Astrocyte of the hippocampus (primary cell): ENCODE data around the gene OSGIN1.

ENCODE experiments used
- DNase-seq: peaks from one replicate; pipeline ENCODE4 v3.0.0; 2011; ENCODE audit warnings: low read depth, low spot score

OSGIN1 gene

DNA sequence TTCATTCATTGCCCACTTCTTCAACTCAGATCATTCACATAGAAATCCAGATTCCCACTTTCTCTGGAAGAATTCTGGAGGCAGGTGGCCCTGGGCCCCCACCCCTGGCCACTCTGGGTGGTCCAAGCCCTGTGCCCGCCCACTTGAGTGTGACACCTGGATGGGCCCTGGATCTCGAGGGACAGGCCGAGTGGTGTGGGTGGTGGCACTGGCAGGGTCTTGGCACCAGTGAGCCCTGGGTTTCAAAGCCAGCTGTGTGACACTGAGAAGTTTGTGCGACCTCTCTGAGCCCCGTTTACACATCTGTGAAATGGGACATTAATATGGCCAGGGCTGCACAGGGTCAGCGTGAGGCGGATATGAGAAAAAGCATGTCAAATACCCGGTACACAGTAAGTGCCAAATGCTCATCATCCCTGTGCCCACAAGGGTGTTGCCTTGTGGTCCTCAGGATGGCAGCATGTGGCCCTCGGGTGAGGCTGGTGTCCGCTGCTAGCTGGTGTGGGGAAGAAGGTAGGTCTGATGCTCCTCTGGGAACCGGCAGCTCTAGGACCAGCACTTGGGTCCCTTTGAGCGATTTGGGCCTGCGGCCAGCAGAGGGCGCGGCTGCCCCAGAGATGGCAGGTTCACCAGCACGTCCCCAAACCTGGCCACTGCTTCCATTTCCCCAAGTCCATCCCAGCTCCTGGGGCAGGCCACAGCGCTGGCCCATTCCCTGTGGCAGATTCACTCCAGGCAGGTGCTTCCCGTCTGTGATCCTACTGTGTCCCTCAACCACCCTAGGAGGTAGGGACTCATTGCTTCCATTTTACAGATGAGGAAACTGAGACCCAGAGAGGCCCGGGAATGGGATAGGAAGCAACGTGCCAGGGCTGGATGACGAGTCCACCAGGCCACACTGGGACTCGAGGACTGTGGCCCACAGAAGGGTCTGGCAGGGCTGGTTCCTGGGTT is 3.6 kb downstream of the OSGIN1 start:
- DNase-seq, result peak; percentile 90

DNA sequence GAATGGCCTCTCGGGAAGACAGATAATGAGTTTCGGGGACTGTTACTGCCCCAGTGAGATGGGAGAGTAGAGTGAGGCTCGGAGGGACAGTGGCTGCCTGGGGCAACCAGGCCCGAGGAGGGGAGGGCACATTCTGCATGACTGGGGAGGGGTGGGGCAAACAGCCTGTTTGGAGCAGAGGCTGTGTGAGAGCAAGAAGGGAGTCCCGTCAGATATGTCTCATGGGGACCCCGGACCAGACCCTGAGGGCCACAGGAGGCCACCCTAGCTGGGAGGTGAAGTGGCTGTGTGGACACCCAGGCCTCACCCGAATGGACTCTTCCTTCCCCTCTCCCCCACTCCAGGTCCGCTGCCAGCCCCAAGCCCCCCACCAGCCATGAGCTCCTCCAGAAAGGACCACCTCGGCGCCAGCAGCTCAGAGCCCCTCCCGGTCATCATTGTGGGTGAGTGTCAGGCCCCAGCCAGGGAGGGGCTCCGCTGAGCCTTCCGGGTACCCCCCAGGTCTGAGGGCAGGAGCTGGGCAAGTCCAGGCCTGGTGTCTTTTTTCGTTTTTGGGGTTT is 4.3 kb downstream of the OSGIN1 start:
- DNase-seq, result no peak

DNA sequence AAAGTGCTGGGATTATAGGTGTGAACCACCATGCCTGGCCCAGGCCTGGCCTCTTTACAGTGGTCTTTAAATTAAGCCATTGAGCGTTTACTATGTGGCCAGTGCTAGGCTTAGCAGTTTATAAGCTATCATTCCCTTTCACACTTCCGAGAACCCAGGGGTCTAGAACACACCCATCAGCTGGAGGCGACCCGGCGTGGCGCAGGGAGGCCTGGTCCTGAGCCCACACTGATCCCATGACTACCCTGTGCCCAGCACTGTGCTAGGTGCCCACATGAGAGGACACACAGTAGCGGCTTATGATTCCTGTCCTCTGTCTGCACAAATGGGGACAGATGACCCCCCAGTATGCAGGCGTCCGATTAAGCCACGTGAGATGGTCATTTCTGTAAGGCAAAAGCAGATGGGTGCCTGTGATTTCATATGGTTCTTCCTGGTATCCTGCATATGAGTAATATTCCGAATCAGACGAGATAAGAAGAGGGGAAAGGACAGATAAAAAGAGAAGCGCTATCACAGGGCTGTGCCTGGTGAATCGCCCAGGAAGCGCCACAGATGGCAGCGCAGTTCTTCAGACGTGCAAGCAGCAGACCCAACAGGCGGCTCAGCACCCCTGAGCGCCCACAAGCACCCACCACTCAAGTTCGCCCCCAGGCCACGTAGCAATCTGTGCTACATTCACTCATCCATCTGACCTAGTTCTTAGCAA is 5.3 kb downstream of the OSGIN1 start:
- no peak for DNase-seq

DNA sequence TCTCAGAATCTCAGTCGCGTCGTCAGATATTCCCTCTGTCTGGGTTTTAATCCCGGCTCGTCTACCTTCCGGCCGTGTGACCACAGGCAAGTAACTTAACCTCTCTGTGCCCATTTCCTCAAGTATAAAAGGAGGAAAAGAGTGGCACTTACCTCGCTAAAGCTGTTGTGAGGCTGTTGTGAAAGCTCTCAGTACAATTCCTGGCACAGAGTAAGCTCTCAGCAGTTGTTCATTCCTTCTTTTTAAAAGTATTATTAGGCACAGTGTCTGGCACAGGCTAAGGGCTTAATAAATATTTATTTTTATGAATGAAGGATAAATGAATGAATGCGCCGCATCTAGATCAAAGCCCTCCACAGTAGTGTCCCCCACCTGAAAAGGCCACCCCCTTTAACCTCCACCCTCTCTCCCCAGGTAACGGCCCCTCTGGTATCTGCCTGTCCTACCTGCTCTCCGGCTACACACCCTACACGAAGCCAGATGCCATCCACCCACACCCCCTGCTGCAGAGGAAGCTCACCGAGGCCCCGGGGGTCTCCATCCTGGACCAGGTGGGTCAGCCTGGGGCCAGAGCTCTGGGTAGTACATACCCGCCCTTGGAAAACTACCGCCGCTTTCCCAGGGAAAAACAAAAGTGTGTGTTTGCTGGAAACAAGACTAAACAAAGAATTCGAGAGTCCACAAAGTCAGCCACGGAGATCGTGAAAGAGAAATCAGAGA is 6.0 kb downstream of the OSGIN1 start:
- DNase-seq, result no peak

DNA sequence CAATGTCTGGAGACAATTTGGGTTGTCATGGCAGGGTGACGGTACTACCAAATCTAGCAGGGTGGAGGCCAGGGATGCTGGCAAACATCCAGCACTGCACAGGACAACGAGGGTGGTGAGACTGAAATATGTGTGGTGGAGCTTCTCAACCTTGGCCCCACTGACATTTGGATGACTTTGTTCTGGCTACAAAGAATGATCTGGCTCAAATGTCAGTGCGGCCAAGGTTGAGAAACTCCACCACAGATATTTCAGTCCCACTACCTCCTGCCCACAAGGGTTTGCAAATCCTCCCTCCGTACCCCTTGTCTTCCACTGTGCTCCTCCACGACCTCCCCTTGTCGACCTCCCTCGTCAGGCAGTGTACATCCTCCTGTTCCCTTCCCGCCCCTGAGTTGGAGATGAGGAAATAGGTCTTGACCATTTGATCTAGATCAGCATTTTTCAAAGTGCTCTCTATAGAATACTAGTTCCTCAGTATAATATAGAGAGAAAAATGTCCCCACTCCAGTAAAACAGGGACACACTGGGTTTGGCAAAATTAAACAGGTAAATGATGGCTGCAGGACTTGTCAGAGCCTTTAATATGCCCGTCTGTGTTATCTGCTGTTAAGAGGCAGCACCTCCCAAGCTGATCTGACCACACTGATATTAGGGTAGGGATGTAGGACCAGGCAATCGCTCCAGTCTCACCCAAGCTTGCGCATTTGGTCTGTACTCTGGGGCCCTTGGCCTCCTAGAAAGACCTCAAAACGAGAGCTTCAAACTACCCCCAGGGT is 6.8 kb downstream of the OSGIN1 start:
- DNase-seq, result no peak

DNA sequence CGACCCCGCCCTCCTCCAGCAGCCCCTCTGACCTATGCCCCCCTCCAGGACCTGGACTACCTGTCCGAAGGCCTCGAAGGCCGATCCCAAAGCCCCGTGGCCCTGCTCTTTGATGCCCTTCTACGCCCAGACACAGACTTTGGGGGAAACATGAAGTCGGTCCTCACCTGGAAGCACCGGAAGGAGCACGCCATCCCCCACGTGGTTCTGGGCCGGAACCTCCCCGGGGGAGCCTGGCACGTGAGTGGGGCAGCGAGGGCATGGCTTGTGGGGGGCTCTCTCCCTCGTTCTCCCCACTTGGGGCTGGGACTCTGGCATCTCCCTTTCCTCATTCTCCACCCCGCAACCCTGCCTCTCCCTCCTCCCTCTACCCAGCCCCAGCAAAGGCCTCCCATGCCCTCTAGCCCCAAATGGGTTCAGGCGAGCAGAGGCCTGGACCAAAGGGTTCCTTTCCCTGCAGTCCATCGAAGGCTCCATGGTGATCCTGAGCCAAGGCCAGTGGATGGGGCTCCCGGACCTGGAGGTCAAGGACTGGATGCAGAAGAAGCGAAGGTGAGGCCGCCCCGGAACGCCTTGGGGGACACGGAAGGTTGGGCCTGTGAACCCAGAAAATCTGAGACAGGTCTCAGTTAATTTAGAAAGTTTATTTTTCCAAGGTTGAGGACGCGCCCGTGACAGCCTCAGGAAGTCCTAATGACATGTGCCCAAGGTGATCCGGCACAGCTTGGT is 7.6 kb downstream of the OSGIN1 start:
- no peak for DNase-seq

DNA sequence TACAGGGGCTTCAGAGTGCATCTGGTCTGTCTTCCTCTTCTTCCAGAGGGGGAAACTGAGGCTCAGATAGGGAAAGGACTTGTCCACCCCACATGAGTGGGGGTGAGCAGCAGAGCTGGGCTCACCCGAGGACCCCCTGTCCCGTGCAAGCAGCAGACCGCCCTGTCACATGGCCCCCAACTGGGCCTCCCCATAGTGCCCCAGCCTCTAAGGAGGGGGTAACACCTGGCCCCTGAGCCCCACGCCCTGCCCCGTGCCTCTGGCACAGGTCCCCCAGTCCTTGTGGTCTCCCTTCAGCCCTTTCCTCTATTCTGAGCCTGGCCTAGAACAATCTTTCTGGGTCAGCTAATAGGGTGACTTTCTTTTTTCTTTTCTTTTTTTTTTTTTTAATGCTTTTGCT is 8.6 kb downstream of the OSGIN1 start:
- DNase-seq, result no peak

DNA sequence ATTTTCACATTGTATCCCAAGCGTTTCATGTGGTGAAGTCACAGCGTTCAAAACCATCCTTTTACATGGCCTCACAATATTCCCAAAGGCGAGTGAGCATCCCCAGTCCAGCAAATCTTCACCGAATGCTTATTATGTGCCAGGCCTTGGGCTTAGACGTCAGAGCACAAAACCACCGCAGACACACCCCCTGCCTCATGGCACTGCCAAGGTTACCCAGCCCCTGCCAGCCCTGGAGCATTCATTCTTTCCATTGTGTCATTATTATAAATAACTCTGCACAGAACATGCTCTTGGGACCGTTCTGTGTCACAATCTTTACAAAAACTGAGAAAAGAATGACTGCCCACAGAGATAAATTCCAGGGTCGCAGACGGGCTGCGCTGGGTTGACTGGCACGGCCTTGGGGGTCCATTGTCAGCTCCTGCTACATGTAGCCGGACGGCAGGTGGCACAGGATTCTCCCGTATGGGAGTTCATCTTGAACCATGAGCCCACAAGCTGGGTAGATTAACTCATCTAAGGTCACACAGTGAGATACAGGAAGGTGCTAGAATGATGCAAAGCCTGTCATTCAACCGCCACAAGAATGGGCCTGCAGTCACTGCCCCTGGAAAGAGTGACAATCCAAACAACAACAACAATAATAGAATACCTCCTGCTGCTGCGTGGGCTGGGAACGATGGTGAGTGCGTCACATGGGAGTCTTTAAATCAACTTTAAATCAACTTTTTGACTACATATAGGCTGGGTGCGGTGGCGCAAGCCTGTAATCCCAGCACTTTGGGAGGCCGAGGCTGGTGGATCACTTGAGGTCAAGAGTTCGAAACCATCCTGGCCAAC is 10.5 kb downstream of the OSGIN1 start:
- DNase-seq, result no peak

DNA sequence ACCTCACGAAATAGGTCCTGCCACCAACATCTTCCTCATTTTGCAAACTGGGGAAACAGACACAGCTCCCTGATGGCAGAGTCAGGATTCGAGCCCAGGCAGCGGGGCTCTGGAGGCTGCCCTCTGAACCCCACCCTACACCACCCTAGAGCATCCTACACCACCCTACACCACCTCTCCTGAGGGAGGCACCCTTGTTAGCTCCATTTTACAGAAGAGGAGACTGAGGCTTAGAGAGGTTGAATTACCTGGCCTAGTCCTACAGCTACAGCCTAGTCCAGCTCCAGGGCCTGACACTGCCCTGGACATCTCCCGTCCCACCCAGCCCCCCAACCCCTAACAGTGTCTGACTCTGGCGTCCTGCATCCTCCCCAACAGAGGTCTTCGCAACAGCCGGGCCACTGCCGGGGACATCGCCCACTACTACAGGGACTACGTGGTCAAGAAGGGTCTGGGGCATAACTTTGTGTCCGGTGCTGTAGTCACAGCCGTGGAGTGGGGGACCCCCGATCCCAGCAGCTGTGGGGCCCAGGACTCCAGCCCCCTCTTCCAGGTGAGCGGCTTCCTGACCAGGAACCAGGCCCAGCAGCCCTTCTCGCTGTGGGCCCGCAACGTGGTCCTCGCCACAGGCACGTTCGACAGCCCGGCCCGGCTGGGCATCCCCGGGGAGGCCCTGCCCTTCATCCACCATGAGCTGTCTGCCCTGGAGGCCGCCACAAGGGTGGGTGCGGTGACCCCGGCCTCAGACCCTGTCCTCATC is 11.8 kb downstream of the OSGIN1 start:
- DNase-seq, result no peak

DNA sequence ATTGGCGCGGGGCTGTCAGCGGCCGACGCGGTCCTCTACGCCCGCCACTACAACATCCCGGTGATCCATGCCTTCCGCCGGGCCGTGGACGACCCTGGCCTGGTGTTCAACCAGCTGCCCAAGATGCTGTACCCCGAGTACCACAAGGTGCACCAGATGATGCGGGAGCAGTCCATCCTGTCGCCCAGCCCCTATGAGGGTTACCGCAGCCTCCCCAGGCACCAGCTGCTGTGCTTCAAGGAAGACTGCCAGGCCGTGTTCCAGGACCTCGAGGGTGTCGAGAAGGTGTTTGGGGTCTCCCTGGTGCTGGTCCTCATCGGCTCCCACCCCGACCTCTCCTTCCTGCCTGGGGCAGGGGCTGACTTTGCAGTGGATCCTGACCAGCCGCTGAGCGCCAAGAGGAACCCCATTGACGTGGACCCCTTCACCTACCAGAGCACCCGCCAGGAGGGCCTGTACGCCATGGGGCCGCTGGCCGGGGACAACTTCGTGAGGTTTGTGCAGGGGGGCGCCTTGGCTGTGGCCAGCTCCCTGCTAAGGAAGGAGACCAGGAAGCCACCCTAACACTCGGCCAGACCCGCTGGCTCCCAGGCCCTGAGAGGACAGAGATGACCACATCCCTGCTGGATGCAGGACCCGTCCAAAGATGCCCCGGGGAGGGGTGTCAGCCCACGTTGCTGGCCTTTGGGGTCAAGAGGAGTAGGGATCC is 12.6 kb downstream of the OSGIN1 start:
- DNase-seq, result no peak

DNA sequence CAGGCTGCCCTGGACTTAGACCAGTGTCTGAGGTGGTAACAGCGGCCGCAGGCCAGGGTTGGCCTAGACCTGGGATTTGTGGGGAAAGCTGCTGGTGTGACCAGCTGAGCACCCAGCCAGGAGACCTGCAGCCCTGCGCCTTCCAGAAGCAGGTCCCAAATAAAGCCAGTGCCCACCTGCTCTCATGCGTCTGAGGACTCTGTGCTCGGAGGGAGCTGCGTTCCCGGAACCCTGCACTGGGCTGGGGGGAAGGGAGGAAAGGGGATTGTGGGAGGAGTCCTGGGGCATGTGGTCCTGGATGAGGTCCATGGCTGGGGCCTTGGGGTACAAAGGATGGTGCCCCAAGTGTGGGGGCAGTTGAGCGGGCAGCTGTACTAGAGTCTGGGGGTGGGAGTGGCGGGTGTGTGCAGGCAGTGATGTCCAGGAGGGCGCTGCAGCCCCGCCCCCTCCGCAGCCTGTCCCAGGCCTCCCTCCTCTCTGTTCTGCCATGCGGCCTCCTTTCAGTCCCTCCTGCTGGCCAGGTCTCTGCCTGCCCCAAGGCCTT is 13.2 kb downstream of the OSGIN1 start:
- no peak for DNase-seq

DNA sequence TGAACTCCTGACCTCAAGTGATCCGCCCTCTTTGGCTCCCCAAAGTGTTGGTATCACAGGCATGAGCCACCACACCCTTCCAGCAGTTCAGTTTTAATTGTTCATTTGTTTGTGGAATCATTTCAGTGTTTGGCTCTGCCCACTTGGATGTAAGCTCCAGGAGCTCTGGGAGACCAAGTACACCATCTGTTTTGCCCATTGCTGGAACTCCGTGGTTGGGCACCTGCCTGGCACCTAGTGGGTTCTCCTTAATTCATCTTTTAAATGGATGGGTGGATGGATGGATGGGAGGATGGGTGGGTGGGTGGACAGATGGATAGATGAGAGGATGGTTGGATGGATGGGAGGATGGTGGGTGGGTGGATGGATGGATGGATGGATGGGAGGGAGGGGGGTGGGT is 14.1 kb downstream of the OSGIN1 start:
- no peak for DNase-seq

DNA sequence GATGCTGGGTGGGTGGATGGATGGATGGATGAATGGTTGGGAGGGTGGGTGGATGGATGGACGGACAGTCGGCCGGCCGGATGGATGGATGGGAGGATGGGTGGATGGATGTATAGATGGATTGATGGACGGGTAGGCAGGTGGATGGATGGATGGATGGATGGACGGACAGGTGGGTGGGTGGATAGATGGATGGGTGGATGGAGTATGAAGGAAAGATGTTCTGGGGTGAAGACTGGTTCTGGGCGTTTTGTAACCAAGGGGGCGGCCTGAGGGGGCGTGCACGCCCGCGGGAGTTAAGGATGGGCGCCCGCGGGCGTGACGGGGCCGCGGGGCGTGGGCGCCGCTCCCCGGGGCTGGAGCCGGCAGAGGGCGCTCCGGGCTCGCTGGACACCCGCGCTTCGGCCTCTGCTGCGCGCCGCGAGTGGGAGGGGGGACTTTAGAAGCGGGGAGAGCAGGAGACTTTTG is 14.8 kb downstream of the OSGIN1 start, which contains the start of gene NECAB2:
Gene NECAB2, plus strand, starts transcription at position 407 of the 468 bp plus-strand sequence. CDS start 405 bp downstream, outside the sequence.
- peak; percentile 62 for DNase-seq

DNA sequence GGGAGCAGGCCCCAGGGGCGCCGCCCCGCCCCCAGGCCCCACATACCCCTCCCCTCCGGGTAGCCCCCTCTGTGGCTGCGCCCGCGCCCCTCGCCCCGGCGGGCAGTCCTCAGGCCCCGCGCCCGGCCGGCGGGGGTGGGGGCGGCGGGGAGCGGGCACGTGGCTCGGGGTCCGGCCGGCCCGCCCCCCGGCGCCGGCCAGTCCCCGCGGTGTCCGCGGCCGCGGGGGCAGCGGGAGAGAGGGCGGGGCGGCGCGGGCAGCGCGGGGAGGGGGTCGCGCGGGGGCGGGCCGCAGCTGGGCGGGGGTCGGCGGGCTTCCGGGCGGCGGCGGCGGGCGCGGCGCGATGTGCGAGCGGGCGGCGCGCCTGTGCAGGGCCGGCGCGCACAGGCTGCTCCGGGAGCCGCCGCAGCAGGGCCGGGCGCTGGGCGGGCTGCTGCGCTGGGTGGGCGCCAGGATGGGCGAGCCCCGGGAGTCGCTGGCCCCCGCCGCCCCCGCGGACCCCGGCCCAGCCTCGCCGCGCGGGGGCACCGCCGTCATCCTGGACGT is 15.3 kb downstream of the OSGIN1 start:
- DNase-seq, result peak; percentile 25

DNA sequence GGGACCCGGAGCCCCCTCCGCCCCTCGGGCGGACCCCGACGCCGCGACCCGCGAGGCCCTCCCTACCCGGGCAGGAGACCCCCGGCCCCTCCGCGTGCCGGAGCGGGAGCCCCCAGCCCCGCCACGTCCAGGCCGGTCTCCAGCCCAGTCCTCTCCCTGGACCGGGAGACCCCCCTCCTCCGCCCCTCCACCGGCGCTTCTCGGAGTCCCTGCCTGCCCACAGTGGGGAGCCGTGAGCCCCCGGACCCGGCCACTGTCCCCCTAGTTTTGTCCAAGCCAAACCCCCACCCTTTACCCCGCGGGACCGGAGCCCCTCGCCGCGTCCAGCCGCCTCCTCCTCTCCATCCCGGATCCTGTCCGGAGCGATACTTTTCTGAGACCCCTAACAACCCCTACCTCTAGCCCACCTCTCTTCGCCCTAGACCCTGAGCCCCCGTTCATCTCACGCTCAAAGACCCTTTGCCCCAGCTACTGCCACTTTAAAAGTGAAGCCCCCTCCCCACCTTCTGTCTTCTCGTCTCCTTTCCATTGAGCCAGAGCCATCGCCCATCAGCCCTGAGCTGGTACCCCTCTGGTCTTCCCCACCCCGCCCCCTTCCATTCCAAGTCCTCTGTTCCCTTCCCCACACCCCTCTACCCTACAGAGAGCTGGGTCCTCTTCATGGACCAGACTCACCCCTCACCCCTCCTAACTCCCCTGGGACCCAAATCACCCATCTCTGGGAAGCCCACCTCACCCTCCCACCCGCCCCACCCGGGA is 16.0 kb downstream of the OSGIN1 start:
- DNase-seq, result no peak

DNA sequence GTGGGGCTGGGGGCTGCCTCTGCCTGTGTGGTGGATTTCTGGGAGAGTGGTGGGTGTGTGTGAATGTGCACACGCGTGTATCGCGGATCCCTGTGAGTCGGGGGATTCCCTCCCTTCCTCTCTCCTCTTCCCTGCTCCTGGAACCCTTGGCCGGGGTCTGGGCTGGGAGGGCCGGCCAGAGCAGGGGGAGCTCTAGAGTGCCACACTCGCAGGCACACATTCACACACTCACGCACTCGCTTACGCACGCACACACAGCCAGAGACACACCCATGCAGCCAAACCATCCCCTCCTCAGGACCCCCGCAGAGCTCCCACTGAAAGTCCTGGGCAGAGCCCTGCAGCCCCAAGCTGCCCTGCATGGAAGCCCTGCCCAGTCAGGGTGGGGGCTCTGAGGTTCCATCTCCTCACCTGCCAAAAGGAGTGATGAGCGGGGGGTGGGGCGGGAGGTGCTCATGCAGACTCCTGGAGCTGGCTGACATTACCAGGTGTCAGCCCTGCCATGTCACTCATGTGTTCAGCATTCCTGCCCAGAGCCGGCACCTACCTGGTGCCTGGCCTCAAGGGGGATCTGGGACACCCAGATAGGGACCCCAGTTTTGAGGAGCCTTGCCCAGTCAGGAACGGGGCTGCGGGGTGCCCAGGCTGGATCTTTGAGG is 16.9 kb downstream of the OSGIN1 start:
- DNase-seq, result no peak
